Left lung (tissue), 10 donors: ENCODE results near the gene ZNF778. TPM values are rescaled to one million over a fixed set of nuclear protein-coding genes. Genes with fewer than 3 reads are reported as not detected.
A peak's percentile ranks its signal among the peaks of the same experiment; 100 is the strongest.
"Not testable (repeated sequence)": the region's sequence is repeated elsewhere in the genome, so short reads cannot be mapped to it uniquely, and the experiment has no call there.

ENCODE experiments used
- ATAC-seq: fragments of 200-7000 bp; cut with Tn5 transposase; one replicate; pipeline ENCODE4 v1.9.1; 2020; ENCODE audit warnings: moderate library complexity
- DNase-seq, 4 donors: peaks; one replicate each; pipeline ENCODE4 v3.0.0-alpha.2; 2013 to 2020
- H3K27ac ChIP-seq, 2 donors: fragments of 200-600 bp; sonication (generic) in 1 of 2; one replicate each; pipeline versions ENCODE4 v1.5.0 to v1.8.0; 2020 to 2021
- H3K27me3 ChIP-seq, 2 donors: fragments of 200-600 bp; sonication (generic) in 1 of 2; one replicate each; pipeline versions ENCODE4 v1.5.0 to v1.8.0; 2020 to 2021
- H3K36me3 ChIP-seq, 2 donors: fragments of 200-600 bp; sonication (generic) in 1 of 2; one replicate each; pipeline versions ENCODE4 v1.5.0 to v1.8.0; 2020 to 2021
- H3K4me1 ChIP-seq, 2 donors: fragments of 200-600 bp; one replicate each; pipeline ENCODE4 v1.8.0; 2021
- H3K4me3 ChIP-seq, 2 donors: fragments of 200-600 bp; sonication (generic) in 1 of 2; one replicate each; pipeline versions ENCODE4 v1.5.0 to v1.8.0; 2020 to 2021; ENCODE audit warnings: mild to moderate bottlenecking in 1 of 2
- H3K9me3 ChIP-seq, 2 donors: fragments of 200-600 bp; sonication (generic) in 1 of 2; one replicate each; pipeline versions ENCODE4 v1.5.0 to v1.8.0; 2020 to 2021
- intact Hi-C, 2 donors: fragments of 100-400 bp; cut with DNase I; formaldehyde crosslinking; loops; one replicate each; pipeline versions ENCODE4 v1.11.2 to v1.14.2; 2022
- polyA plus RNA-seq, 6 donors: library from polyadenylated mRNA; unstranded; fragments of 120-200 nt; gene quantifications; one replicate each; pipeline ENCODE4 v1.2.1, GENCODE V29; 2013; ENCODE audit not compliant: insufficient read length in 6 of 6
- total RNA-seq, 2 donors: library from RNA; stranded (reverse); fragmentation: NEBNext Ultra II Directional; extraction: Animal tissue kit (Norgen Biotek cat#: 25700); gene quantifications; one replicate each; pipeline ENCODE4 v1.2.1, GENCODE V29; 2021
- TF ChIP-seq, protein P1 (sequence below), 2 donors: fragments of 200-600 bp; sonication (generic) in 1 of 2; IDR thresholded peaks; one replicate each; pipeline versions ENCODE4 v1.5.0 to v1.8.0; 2021; ENCODE audit warnings: antibody characterized with exemption in 2 of 2
- donor health status: DM: no; HTN: yes; CAD: no.
- donor health status: DM: no; HTN: no; CAD: no.

Gene ZNF778
- total and polyA plus RNA-seq, 8 donors: 4.0 to 9.5 (median 6.1) TPM

GRCh38 chr16:89187032-89187769 is 30.3 kb upstream of the ZNF778 start:
- intact Hi-C loops: no loop called here
- H3K27me3 ChIP-seq: peaks cover 0 to 31% of the 10 kb centered on the region in 2 donors
- peaks cover 3 to 8% of the 10 kb centered on the region in 2 donors for H3K4me1 ChIP-seq
- H3K9me3 ChIP-seq: no peaks in the 10 kb centered on the region
- TF ChIP-seq, protein P1, sequence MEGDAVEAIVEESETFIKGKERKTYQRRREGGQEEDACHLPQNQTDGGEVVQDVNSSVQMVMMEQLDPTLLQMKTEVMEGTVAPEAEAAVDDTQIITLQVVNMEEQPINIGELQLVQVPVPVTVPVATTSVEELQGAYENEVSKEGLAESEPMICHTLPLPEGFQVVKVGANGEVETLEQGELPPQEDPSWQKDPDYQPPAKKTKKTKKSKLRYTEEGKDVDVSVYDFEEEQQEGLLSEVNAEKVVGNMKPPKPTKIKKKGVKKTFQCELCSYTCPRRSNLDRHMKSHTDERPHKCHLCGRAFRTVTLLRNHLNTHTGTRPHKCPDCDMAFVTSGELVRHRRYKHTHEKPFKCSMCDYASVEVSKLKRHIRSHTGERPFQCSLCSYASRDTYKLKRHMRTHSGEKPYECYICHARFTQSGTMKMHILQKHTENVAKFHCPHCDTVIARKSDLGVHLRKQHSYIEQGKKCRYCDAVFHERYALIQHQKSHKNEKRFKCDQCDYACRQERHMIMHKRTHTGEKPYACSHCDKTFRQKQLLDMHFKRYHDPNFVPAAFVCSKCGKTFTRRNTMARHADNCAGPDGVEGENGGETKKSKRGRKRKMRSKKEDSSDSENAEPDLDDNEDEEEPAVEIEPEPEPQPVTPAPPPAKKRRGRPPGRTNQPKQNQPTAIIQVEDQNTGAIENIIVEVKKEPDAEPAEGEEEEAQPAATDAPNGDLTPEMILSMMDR (IDR thresholded peaks at IDR 0.05): no peak
- DNase-seq: peak in 2 of 4 donors; percentile 31 to 75
- no peak overlapping the region for H3K27ac ChIP-seq
- ATAC-seq: no peak
- H3K4me3 ChIP-seq: no peak overlapping the region
- H3K36me3 ChIP-seq: no peaks in the 10 kb centered on the region

- DNase-seq (peak in 2 of 4 donors; percentile 25 to 65), ATAC-seq (no peak)
- Histone ChIP-seq H3K4me1 (peaks cover 3 to 9% of the 10 kb centered on the region in 2 donors), H3K27me3 (peaks cover 0 to 25% of the 10 kb centered on the region in 2 donors), H3K36me3 (no peaks in the 10 kb centered on the region), H3K4me3 (no peak overlapping the region), H3K9me3 (no peaks in the 10 kb centered on the region), H3K27ac (no peak overlapping the region)
- intact Hi-C loops: no loop called here
- TF ChIP-seq, protein P1 (IDR thresholded peaks at IDR 0.05): no peak
Observed at GRCh38 chr16:89187770-89188392, 29.6 kb upstream of the ZNF778 start.

GRCh38 chr16:89188471-89189357 is 28.8 kb upstream of the ZNF778 start:
- H3K27me3 ChIP-seq: peaks cover 0 to 19% of the 10 kb centered on the region in 2 donors
- peak in 1 of 4 donors; percentile 35 for DNase-seq
- H3K27ac ChIP-seq, ATAC-seq, intact Hi-C loops, H3K36me3 ChIP-seq, H3K4me3 ChIP-seq, H3K9me3 ChIP-seq, H3K4me1 ChIP-seq: not testable (repeated sequence)

DNA sequence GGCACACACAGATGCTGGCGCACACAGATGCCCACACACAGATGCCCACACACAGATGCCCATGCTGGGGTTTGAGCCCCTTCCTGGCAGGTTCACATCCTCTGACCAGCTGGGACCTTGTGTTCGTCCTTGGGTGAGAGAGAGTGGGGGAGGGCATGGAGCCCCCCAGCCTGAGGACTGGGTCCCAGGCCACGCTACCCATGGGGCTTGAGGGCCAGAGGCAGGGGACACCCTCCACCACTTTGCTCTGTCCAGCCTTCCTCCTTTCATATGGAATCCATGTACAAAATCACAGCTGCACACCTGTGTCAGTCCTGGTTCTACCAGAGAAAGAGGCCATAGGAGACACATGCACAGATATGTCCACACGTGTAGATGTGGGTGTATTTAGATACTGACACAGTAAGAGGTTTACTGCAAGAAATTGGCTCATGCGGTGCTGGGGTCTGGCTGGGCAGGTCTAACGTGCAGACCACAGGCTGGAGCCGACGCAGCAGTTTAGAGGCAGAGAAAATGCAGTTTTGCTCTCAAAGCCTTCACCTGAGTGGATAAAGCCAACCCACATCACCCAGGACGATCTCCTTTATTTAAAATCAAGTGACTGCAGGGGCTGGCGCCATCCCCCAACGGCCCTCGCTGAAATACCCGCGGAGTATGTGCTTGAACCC is 28.0 kb upstream of the ZNF778 start:
- Histone ChIP-seq H3K4me3 (no peak overlapping the region), H3K9me3 (no peaks in the 10 kb centered on the region), H3K4me1 (peaks cover 3 to 9% of the 10 kb centered on the region in 2 donors), H3K27ac (no peak overlapping the region), H3K27me3 (peaks cover 0 to 21% of the 10 kb centered on the region in 2 donors), H3K36me3 (no peaks in the 10 kb centered on the region)
- ATAC-seq: no peak
- DNase-seq: peak in 1 of 4 donors; percentile 40
- intact Hi-C loops: no loop called here
- TF ChIP-seq, protein P1 (IDR thresholded peaks at IDR 0.05): no peak
